ENCODE data around the gene FAM234B.

The FAM234B gene

DNA sequence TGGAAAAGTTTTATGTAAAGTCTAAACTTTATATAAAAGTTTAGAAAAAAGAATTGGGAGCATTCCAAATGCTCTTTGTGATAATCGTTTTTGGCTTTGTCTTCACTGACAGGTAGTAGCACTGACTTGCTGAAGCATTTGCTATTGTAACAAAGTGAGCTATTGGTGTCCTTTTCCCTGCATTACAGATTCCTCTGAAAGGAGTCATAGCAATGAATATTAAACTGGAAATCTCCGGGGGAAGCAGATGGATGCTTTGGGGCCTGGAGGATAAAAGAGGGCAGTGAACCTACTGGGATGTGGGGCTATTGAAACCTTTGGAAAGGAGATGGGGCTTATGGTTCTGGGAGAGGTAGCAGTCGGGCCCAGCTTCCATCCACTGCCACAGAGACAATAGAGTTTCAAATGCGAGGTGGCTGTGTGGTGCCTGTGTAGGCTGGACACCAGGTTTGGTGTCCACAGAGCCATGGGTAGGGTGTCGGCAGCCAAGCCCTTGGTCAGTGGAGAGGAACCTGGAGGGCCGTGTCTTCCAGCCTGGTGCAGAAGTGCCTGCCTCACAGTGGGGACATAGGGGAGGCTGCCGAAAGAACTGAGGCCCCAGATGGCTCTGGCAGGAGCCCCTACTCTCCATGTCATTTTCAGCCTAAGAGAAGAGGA, 49.1 kb downstream of the FAM234B start:
- no peak for DNase-seq

DNA sequence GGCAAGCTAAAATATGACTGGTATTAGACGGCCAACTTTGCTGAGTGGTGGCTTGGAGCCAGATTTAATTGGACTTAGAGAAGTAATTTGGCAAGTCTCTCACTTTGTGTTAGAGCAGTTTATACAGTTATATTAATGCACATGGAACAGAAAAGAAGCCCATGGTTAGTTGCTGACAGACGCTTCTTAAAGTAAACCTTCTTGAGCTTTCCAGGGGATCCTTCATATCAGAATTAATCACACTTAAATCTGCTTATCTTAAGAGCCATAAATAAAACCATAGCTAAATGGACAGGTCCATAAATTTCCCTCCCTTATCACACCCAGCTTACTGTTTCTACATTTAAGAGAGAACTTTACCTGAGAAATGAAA, 49.7 kb downstream of the FAM234B start:
- no peak for DNase-seq

DNA sequence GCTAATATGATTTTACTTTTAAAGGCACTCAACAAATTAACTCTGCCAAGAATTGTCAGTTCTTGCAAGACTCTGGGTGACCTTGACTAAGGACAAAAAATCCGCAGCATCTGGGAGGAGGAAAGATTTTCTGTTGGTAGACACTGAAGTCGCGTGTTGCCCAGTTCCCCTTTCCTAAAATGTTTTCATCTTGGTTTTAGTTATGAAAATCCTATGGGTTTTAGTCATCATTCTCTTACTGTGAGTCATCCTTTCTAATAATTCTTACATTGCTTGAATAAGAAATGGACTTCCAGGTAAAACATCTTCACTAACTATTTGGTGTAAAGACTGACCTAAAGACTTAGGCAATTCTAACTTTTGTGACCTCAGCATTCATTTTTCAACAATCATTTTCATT, 50.2 kb downstream of the FAM234B start:
- no peak for DNase-seq

DNA sequence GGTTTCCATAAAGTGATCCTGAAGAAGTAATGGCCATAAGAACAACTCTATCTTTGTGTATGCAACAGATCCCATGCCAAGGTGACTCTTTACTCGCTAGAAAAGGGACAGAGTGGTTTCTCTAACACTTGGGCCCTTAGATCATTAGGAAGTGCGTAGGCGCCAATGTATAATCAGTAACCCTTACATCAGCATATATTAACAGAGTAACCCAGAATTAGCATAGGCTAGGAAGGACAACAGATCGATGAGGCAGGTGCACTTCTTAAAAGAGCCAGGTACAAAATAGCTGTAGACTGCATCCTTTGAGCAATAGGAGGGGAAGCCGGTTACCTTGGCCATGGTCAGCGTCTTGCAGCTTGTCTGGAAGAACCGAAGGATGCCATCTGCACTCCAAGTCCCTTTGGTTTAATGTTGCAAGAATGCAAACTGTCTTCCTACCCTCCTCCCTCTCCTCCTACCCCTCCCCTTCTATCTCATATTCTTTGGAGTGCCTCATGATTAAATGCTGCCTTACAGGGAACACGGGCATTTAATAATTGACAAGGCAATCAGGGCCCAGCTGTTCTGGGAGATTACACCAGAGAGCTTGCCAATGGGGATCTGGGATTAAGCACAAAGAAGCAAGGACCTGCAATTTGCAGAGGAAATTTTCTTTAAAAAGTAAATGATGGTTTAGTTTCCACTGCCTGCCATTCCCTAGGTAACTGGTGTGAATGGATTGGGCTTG, 51.2 kb downstream of the FAM234B start:
- no peak for DNase-seq

DNA sequence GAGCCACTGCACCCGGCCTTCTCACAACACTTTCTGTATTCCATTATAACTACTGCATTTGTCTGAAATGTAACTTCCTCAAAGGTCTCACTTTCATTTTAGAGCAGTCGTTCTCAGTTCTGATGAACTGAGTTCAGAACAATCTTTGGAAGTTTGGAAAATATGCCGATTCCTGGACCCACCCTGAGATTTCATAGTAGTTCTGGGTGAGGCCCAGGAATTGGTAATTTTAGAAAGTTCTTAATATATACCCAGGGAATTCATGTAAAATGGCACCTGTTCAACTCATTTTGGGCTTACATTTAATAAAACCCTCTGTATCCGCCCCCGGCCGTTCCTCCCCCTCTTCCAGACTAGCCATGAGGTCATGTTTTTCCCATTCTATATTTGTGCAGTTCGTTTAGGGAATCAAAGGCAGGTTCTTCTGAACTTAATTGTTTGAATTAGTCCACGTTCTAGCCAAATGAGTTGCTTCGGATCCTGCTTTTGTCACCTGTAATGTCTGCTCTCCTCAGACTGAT, 53.4 kb downstream of the FAM234B start:
- no peak for DNase-seq

DNA sequence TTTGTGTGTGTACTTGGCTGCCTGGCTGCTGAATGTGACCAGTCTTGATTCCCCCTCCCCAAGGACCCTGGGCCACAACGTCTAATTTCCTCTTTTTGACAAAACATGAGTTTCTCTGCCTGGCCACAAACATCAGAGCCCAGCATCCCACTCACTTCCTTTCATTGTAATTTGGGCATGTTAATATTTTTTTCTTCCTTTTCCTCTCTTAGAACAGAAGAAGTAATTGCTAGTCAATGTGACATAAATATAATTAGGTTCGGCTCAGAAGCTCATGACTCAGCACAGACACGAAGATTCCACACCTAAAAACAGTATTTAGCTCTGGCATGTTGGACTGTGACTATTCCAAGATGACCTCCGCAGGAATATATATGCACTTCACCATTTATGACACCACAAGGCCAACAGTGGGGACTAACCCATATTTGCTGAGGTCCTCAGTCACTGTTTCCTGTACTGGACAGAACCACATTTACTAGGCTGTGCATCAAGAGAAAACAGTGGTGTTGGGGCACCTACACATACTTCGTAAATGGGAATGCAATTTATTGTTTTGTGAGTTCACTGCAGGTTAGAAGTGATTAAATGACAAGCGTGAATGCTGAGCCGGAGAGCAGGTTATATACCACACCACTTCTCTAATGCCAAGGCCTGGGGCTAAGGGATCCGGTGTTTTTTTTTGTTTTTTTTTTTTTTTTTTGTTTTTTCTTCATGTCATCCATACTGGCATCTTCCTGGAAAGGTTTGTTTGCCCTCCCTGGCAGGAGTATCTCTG, 55.1 kb downstream of the FAM234B start:
- DNase-seq = no peak

DNA sequence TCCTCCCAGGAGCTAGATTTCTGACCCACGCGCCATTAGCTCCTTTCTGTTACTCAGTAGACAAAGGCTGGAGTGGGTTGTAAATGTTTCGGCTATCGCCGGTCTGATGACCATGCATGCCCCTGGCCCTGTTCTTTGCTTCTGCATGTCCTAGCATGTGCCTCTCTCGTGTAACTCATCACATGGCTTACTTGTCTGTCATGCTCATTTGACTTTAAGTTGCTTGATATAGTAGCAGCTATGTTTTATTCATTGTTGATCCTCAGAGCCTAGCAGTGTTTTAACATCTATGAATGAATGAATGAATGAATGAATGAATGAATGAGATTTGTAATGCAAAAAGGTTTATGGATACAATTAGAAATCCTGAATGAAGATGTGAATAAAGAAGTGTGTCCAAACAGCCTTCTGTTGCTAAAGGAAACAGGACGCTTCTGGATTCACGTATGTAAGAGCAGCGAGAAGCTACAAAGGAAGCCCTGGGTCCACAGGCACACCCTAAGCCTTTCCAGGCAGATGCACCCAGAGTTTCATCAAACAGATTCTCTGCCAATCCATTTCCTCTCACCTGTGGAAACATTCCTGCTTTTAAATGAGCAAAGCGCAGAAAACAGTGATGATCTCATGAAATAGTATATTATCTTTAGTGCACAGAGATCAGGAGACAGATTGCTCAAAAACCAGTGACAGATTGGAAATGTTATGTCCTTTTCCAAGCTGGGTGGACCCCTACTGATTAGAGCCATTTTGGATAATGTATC, 55.8 kb downstream of the FAM234B start:
- DNase-seq = no peak

DNA sequence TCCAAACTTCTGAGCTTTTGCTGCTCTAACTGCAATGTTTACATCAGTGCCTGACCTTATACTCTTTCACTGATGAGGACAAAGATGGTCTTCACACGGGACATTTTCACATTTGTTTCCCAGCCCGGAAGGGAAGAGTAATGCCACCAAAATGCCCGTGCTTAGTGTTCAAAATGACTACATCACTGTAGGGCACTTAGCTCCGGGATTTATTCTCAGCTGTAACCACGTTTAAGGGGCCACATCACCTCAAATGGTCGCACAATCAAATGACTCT, 56.4 kb downstream of the FAM234B start:
- no peak for DNase-seq

DNA sequence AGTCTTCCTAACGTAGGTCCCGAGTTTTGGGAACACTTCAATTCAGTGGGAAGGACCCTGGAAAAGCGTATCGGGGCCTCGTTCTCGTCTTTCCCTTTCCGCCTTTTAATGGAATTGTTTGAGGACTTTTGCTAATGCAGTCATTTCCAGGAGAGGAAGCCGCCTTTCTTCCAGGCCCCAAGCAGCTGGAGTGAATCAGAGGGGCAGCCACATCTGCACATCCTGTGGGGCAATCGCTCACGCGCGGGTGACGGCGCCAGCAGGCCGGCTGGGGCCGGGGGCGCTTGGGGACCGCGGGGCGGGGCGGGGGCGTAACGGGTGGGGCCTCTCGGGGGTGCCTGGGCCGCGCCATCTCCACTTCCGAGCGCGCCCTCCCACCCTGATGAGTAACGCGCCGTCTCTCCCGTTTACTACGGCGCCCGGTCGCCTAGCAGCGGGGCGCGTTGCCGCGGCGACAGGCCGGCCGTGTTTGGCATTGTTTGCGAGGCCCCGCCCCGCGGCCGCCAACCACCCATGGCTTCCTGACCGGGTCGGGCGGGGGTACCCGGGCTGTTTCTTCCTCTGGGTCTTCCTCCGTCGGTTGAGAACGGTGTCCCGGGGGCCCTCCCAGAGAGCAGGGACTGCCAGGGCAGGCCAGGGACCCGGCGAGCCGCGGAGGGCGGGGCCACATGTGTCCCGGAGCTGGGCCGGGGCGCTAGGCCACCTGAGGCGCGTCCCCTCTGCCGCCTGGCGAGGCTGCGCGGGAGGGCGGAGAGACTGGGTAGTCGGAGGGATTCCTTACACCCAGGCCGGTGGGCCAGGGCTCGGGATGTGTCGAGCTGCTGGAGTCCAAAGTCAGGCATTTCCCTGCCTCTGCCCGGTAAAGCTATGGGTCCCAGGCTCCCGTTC, 56.9 kb downstream of the FAM234B start:
- peak; percentile 89 for DNase-seq

DNA sequence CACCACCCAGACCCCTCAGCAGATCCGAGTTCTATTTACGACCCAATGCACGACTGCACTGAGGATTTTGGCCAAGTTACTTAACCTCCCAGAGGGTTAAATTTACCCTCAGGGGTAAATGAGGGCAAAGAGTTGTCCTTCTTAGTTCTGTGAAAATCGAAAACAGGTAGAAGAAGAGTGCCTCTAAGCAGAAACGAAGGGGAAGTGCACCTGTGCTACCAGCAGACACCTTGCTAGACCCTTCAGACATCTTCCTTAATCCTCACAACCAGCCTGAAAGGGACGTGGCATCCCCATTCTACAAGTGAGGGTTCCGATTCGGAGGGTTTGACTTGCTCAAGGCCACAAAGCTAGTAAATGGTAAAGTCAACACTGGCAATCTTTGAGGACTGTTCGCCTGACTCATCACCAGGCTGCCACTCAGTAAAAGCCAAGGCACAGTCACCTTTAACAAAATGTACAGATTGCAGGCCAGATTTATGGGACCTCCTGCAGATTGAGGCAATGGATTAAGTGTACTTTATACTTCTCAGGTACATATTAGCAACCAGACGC, 57.7 kb downstream of the FAM234B start:
- peak; percentile 27 for DNase-seq

DNA sequence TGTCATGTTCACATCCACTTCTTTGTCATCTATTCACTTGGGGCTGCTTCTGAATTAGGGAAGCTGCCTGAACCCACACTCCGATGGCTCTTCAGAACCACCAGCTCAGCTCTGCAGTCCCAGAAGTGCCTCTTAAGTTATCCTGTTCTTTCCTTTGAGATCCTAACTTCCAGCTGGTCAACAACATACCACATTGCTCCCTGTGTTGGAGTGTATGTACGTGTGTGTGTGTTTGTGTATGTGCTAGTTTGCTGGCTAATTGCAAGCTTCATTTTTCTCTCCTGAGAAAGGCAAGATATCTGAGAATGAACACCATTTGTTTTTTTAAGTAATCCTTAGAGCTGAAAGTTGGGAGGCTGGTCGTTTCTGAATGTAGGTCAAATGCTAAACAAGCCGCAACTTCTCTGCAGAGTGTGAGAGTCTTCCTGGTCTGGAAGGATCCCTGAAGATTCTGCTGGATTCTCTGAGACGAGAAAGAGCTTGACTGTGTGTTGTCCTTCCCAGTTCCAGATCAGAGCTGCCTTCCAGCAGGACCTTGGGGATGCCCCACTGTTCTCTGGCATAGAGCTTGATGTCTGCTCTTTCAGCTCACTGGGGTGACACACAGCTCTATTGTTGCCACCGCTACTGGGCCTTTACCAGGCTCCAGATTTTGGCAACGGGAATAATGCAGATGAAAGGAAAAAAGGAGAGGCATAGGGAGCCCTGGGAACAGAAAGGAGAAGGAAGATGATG, 58.4 kb downstream of the FAM234B start:
- no peak for DNase-seq

DNA sequence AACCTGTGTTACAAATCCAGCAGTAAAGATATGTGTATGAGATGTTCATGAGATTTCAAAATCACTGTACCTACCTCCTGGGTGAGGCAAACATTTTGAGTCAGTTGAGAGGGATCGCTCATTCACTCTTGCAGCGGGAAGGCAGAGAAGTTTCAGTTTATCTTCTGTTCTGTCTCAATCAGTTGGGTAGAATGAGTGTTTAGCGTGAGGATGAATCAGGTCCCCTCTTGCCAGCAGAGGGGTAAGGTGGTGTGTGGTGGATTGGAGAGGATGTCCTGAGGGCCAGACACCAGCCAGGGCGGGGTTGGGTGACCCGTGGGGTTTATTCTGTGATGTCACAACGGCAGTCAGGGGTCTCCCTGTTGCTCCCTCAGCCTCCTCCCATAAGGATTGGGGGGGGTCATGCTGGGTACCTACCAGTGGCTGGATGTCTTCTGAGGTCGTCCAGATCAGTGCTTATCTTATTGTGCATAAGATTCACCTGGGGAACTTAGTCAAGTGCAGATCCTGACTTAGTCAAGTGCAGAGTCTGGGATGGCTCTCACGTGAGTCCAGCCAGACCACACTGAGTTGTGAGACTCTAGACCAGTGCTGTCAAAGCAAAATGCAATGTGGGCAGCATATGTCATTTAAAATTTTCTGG, 59.3 kb downstream of the FAM234B start, which contains the start of gene GSG1:
TSS of gene GSG1 (minus strand) at position 277 of the 643 bp plus-strand sequence. CDS start at position 122, 155 bp downstream.
- DNase-seq = no peak

DNA sequence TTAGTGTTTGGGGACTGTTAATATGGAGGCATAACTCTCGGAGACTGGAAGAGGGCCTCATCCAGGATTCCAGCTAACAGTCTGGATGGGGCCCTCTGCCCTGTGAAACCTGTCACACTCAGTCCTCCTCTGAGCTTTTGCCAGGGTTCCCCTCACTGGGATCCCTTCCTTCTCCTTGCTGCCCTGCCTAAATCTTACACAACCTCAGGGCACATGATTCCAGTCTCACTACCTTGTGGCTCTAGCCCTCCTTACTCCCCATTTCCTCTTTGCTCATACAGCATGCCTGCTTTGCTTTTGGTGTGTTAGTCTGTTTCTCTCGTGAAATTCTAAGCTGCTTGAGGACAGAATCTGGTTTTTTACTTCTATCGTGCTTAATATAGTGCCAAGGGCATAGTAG, 60.2 kb downstream of the FAM234B start:
- DNase-seq = no peak

DNA sequence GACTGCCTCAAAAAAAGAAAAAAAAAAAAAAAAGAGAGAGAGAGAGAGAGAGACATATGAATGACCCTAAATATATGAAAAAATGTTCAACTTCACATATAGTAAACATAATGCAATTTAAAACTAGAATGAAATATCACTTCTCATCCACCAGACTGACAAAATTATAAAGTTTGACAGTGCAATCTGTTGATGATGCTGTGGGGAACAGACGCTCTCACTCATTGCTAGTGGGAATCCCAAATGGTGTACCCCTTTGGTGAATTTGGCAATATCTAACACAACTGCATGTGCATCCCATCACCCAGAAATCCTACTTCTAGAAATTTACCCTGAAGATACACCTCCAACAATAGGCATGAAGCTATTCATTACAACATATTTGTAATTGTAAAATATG, 61.6 kb downstream of the FAM234B start:
- no peak for DNase-seq

DNA sequence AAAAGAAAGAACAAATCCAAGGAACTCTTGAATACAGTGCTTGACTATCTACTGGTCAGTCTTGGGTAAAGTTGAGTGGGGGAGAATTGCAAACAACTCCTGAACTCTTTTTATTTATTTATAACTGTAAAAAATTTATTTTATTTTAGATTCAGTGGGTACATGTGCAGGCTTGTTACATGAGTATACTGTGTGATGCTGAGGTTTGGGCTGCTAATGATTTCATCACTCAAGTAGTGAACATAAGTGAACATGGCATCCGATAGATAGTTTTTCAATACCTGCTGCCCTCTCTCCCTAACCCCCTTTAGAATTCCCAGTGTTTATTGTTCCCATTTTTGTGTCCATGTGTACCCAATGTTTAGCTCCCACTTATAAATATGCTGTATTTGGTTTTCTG, 62.5 kb downstream of the FAM234B start:
- no peak for DNase-seq

DNA sequence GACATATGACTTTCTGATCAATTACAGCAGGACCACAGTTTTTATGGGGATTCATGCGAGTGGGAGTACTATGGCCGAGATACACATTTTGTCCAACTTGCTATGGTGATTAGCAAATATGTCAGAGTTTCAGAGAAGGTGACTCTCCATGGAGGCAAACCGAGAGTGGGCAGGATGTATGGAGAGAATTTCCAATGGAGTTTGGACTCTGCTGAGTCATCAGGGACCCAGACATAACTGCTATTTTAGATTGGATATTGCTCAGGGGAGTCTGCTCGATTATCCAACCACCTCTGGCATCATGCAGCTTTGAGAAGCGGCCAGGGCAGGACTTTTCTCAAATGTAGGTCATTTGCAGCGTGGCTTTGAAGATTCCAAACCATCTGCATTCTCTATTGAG, 68.8 kb downstream of the FAM234B start:
- DNase-seq = no peak

DNA sequence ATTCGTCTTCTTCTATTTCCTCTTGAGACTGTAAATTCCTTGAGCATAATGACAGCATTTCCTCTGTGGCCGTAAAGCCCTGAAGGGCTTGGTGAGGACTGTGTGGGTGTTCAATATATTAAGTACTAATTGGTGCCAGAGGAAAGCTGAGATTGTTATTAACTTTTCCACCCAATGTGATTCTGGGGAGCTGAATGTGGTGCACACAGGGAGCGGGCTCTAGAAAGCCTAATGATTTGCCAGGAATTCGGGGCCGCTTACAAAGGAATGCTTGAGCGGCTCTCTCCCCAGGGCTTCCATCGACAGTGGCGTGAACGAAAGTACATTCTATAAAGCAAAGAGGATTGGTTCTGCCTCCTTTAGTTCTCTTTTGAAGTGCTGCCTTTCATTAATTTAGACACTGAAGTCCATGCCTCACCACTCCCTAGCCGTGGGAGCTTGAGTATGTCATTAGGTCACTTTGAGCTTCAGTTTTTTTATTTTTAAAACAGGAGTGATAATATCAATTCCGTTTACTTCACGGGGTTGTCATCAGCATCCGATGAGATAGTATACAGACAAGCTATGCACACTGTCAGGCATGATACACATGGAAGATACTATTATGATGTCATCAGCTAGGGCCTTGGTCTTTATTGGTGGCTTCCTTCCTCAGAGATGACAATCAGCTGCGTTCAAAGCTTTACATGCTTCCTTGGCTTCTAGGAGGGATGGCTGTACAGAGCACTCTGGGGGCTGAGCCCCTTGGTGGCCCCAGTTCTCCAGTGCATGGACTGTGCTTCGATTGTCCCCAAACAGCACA, 70.3 kb downstream of the FAM234B start:
- no peak for DNase-seq

DNA sequence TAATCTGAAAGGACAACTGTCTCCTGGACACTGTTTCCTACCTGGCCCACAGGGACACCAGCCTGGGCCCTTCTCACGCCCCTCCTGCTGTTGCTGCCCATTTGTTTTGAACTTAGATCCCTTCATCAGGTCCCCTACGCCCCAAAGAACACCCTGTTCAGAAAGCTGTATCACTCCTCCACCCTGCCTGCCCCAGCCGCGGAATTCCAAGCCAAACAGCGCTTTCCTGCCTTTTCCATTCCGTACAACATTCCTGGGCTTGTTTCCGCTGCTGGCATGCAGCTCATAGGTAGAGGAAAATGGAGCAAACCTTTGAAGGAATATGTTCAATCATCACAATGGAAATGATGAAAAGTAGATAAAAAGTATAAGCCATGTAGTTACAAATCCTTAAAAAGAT, 72.1 kb downstream of the FAM234B start:
- no peak for DNase-seq

DNA sequence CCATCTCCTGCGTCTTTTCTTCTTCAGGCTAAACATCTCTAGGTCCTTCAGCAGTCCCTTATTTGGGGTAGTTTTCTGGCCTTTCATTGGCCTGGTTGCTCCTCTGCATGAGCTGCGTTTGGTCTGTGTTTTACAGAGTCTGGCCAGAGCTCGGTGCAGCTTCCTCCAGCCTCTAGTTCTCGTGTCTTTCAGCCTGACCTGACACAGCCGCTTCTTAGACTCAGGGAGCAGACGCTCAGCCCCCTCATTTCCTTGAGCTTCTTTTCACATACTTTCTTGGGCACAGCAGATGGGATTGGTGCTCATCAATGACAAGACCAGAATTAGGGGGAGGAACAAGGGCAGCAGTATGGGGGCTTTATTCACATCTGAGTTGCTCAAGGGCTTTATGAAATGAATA, 72.8 kb downstream of the FAM234B start:
- DNase-seq = no peak

DNA sequence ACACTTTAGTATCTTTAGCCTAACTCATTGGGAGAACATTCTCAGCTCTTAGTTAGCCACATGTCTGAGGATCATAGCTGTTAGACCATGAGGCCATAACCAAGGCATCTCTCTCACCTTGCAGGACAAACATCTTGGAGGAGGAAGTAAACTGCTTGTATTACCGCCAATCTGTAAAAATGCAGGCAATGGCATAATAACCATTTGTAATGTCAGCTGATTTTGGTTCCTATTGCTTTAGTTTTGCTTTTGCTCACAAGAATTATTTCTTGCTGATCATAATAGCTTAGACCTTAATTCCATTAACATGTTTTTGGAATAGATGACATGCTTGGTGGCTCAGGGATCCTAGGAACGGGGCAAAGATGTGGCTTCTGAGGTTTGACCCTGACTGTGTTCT, 75.6 kb downstream of the FAM234B start:
- DNase-seq = no peak
